HK-2 (cell line): ENCODE measurements around the gene RHBDF2.
"Not testable (repeated sequence)": the region's sequence is repeated elsewhere in the genome, so short reads cannot be mapped to it uniquely, and the experiment has no call there.

Experiments
- DNase-seq: peaks from one replicate; pipeline ENCODE4 v3.0.0-alpha.2; 2018; ENCODE audit not compliant: unreplicated experiment

RHBDF2 gene

GRCh38 chr17:76524598-76525512 is 23.6 kb upstream of the RHBDF2 start:
- DNase-seq: no peak

DNA sequence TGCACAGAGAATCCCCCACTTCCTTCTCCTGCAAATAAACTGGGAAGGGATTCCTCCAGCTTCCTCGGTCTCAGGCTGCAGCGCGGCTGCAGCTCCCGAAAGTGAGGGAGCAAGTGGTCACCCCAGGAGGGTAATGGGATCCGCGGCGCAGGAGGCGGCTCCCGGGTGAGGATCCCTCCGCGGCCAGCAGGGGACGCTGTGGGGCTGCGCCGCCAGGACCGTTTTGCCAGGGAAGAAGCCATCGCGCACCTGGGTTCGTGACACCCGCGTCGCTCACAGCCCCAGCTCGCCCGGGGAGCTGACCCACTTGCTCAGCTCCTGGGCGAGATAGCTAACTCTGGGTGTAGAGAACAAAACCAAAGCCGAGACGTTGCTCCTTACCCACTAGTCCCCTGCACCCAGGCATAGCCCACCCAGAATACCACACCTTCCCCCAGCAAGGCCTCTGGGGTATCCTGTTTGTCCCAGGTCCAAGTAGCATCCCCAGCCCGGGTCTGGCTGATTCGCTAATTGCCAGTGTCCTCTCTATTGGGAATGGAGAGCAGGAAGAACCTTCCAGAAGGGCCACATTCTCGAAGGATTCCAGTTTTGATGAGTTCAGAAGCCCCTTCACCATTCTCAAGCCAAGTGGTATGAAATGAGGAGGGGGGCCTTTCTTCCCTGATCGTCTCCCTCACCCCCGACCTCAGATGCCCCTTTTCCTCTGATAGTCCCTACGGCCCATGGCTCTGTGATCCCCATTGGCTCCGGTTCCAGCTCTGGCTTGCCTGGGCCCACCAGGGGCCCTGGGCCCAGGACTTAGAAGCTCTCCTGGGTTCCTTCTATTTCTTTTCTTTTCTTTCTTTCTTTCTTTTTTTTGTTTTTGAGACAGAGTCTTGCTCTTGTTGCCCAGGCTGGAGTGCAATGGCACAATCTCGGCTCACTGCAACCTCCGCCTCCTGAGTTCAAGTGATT is 22.1 kb upstream of the RHBDF2 start:
- DNase-seq: peak; percentile 84

- DNase-seq: not testable (repeated sequence)
Observed at GRCh38 chr17:76521683-76522082, 20.5 kb upstream of the RHBDF2 start.

DNA sequence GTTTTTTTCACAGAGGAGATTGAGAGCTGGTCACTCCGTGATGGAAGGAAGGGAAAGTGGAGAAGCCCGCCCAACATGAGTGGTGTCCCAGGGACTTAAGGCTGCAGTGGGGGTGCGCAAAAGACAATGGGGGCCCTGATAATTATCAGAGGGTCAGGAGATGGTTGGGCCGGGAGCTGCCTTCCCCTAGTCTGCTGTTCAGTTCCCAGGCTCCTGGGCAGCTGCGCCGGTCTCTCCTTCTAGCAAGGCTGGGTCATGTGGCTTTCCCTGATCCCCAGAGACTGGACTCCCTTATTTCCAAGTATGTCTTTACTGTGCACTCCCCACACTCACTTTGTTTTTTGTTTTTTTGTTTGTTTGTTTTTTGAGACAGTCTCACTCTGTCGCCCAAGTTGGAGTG is 20.0 kb upstream of the RHBDF2 start:
- no peak for DNase-seq

GRCh38 chr17:76519048-76519966 is 18.1 kb upstream of the RHBDF2 start:
- DNase-seq: no peak

DNA sequence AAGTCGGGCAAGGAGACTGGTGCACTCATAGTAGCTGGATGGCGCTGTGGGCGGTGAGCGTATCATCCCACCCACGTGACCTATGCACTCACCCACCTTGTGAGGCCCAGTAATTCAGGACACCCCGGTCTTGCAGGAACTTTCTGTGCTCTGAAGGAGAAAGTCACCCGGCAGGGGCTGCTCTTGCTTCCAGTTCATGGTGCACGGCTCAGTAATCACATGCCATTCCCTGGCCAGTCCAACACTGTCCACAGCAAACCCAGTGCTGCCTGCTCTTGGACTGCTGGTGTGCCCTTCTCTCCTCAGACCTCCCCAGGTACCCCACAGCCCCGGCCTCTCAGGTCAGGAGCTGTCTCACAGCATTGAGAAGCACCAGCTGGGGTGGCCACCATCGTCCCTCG is 16.4 kb upstream of the RHBDF2 start:
- no peak for DNase-seq

DNA sequence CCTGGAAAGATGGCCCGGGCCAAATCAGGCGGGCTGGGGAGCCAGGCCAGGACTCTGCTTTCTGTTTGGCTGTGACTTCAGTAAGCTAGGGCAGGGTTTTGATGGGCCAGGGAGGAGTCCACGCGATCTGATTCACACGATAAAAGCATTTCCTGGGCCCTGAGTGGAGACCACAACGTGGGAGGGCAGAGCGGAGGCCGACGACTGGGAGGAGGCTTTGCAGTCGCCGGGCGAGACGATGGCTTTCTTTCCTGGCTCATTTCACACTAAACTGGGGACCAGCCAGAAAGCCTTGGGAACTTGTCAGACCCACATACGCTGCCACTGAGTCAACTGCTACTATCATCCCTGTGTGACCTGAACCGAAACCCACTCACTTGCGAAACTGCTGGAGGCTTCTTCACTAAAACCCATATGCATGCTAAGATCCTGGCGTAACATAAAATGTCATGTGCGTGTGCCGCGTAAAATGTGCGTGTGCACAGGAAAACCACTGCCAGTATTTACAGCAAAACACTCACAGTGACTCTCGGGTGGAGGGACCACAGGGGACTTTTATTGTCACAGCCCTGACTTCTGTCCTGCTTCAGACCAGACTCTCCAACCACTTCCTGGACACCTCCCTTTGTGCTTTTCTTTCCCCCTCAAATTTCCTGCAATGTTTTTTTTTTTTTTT is 14.2 kb upstream of the RHBDF2 start:
- peak; percentile 83 for DNase-seq

DNA sequence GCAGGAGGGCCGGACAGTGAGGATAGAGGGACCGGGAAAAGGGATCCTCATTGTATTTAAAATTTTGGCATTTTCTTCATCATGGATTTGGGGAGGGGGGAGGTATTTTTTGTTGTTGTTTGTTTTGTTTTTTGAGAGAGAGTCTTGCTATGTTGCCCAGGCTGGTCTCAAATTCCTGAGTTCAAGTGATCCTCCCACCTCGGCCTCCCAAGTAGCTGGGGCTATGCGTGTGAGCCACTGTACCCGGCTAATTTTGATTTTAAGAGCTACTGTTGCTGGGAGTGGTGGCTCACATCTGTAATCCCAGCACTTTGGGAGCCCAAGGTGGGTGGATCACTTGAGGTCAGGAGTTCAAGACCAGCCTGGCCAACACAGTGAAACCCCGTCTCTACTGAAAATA is 13.1 kb upstream of the RHBDF2 start:
- not testable (repeated sequence) for DNase-seq

DNA sequence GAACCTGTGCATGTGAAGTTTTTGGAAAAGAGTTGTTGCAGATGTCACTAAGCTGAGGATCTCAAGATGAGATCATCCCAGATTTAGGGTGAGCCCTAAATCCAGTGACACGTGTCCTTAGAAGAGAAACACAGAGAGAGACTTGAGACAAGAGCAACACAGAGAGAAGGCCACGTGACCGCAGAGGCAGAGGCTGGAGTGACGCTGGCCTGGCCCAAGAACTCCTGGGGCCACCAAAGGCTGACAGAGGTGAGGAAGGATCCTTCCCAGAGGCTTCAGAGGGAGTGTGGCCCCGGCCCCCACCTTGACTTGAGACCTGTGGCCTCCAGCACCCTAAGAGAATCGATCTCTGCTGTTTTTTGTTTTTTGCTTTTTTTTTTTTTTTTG is 12.1 kb upstream of the RHBDF2 start:
- no peak for DNase-seq

DNA sequence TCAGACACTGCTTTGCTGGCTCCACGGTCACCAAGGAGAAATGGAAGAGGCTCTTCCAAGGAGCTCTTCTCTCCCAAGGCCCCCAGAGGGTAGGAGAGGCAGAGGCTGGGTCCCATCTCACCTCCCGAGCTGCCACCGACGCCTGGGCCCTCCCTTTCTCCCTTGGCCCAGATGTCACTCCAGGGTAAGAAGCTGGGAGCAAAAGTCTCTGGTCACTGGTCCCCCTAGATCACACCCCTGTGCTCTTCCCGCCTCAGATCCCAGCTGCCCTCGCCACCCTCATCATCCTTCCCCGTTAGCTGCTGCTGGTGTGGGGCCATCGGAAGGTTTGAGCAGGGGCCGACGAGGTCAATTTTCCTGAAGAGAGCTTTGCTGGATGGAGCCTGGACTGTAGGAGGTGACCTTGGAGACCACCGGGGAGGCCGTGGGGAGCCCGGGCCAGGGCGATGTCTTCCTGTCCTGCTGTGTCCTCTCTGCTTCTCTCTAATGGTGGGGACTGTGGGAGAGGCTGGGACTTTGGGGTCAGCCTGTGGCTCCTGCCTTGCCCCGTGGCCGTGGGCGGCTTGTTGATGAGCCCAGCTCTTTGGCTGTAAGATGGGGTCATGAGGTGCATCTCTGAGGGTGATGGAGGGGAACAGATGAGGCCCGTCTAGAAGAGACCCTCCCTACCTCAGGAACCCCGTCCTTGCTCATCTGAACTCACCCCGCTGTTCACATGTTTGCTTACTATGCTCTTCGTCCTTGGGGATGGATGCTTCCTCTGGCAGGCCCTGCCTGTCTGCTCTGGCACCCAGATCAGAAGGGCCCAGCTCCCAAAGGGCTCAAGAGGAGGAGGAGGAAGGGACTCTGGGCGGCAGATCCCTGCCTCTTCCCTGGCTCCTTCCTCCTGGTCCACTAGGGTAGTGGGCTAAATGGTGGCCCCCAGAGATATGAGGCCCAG is 11.4 kb upstream of the RHBDF2 start:
- DNase-seq: no peak

- DNase-seq: no peak
Observed at GRCh38 chr17:76511668-76512365, 10.6 kb upstream of the RHBDF2 start.

- DNase-seq: no peak
Observed at GRCh38 chr17:76510831-76511244, 9.6 kb upstream of the RHBDF2 start.

GRCh38 chr17:76508472-76509063 is 7.3 kb upstream of the RHBDF2 start:
- DNase-seq: not testable (repeated sequence)

GRCh38 chr17:76506408-76507345 is 5.5 kb upstream of the RHBDF2 start:
- DNase-seq: peak; percentile 85

DNA sequence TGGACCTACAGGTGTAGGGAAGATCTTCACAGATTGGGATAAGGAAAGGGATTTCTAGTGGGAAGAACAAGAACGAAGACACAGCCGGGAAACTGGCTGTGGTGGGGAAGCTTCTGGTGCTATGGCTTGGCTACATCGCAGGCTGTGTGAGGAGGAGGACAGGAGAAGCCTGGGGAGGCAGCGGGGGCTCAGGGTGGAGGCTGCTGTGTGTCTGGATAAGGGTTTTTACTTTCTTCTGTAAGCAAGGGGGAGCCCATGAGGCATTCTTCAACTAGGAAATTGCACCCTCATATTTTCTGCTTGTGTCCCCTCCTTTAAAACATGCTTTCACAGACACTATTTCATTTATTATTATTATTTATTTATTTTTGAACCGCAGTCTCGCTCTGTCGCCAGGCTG is 2.9 kb upstream of the RHBDF2 start:
- DNase-seq: no peak

DNA sequence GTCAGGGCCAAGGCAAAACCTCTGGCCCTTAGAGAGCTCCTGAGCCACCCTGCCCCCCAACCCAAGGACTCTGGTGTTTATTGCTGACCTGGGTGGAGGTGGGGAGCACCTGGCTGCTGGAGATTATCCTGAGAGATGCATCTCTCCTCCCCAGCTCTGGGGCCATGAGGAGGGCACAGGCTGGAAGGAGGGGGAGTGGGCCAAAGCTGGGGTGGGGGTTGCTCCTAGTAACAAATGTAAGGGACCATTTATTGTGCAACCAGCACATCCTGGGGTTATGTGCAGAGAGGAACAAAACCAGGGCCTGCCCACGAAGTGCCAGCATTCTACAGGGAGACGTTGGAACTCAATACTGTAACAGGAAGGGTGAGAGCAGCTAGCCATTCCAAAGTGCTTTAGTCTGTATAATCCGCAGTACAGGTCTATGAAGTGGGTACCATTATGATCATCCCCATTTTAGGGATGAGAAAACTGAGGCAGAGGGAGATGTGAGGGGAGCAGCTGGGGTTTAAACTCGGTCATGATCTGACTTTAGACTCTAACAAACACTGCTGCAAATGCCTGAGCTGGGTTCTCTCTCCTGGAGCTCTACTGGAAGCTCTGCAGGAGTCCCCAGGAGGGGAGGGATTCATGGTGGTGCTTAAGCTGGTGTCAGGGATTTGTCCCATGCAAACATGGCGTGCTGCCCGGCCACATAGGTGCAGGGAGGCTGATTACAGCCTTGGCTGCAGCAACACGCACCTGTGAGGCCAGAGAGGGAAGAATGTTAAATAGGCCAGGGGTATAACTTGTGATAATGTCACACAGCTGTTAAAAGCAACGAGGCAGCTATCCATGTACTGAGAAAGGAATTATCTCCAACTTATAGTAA is 1.4 kb upstream of the RHBDF2 start:
- no peak for DNase-seq
